Erythroblast (primary cell): Measurements from ENCODE around the gene ABCA13.

Source experiments
- GATA1 ChIP-seq: IDR thresholded peaks from 2 replicates; pipeline ENCODE4 v1.6.1; 2011; ENCODE audit warnings: low read depth, mild to moderate bottlenecking, control low read depth, low read length, moderate library complexity
- POLR2A ChIP-seq: IDR thresholded peaks from 2 replicates; pipeline ENCODE4 v1.6.1; 2011; ENCODE audit warnings: mild to moderate bottlenecking, low read length

GRCh38 chr7:48286836-48287235, 115.6 kb downstream of the ABCA13 start:
- TF ChIP-seq POLR2A = no peak
- TF ChIP-seq GATA1 = no peak
